Neutrophil (primary cell): ENCODE measurements around the gene PAK4.
A peak's percentile ranks its signal among the peaks of the same experiment; 100 is the strongest.
"Not testable (repeated sequence)": the region's sequence is repeated elsewhere in the genome, so short reads cannot be mapped to it uniquely, and the experiment has no call there.

ENCODE experiments used
- H3K27ac ChIP-seq: fragments of 200-600 bp; sonication (generic); 2 replicates; pipeline ENCODE4 v1.5.1; 2016; ENCODE audit warnings: mild to moderate bottlenecking, moderate library complexity
- H3K27me3 ChIP-seq: fragments of 200-600 bp; sonication (generic); 2 replicates; pipeline ENCODE4 v1.6.0; 2016; ENCODE audit warnings: mild to moderate bottlenecking
- H3K36me3 ChIP-seq: fragments of 200-600 bp; sonication (generic); 2 replicates; pipeline ENCODE4 v1.5.1; 2017
- H3K4me1 ChIP-seq, 2 experiments: fragments of 200-600 bp in 1 of 2; sonication (generic) in 1 of 2; 1 replicate in 1 of 2; 2 replicates in 1 of 2; pipeline versions ENCODE4 v1.5.1 to v1.6.1; 2013 to 2016; ENCODE audit warnings: low read depth in 1 of 2, low read length in 1 of 2, mild to moderate bottlenecking in 1 of 2, moderate library complexity in 1 of 2; ENCODE audit not compliant: control insufficient read depth in 1 of 2, insufficient read depth in 1 of 2
- H3K4me3 ChIP-seq, 2 experiments: fragments of 200-600 bp in 1 of 2; sonication (generic) in 1 of 2; 1 replicate in 1 of 2; 2 replicates in 1 of 2; pipeline ENCODE4 v1.5.1; 2013 to 2016; ENCODE audit warnings: low read depth in 1 of 2, low read length in 1 of 2, mild to moderate bottlenecking in 1 of 2, moderate library complexity in 1 of 2
- H3K9me3 ChIP-seq: fragments of 200-600 bp; sonication (generic); 2 replicates; pipeline ENCODE4 v1.5.1; 2016
- CTCF ChIP-seq: fragments of 200-600 bp; sonication (generic); IDR thresholded peaks from 2 replicates; pipeline ENCODE4 v1.5.1; 2016; ENCODE audit warnings: antibody characterized with exemption

The PAK4 gene

GRCh38 chr19:39208175-39208795, 82.7 kb downstream of the PAK4 start:
- H3K27ac ChIP-seq: no peak overlapping the region
- H3K36me3 ChIP-seq: no peaks in the 10 kb centered on the region
- H3K4me1 ChIP-seq: no peaks in the 10 kb centered on the region
- no peak for TF ChIP-seq CTCF
- peaks cover 26% of the 10 kb centered on the region for H3K27me3 ChIP-seq
- no peak overlapping the region for H3K4me3 ChIP-seq
- no peaks in the 10 kb centered on the region for H3K9me3 ChIP-seq

GRCh38 chr19:39209196-39209595, 83.6 kb downstream of the PAK4 start:
- no peak for TF ChIP-seq CTCF

DNA sequence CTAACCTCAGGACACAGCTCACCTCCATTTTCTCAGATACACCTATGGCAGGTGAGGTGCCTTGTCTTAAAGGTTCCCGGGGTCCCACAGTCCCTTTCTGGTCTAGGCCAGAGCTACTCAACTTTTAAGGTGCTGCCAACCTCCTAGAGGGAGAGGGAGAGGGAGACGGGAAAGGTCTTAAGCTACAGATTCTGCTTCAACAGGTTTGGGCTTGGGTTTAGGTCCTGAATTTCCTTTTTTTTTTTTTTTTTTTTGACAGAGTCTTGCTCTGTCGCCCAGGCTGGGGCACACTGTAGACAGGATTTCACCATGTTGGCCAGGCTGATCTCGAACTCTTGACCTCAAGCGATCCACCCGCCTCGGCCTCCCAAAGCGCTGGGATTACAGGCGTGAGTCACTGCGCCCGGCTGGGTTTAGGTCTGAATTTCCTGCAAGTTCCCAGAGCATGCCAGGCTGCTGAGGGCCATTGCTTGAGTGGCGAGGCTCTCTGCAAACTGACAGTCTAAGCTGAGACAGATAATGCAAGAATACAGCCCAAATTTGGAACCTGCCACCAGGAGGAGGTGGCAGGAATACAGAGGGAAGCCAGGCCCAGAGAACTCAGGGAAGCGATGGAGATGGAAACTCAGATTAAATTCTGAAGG, 86.3 kb downstream of the PAK4 start:
- H3K27ac ChIP-seq: no peak overlapping the region
- TF ChIP-seq CTCF: no peak
- peaks cover 3% of the 10 kb centered on the region for H3K27me3 ChIP-seq
- no peaks in the 10 kb centered on the region for H3K4me1 ChIP-seq
- no peaks in the 10 kb centered on the region for H3K36me3 ChIP-seq
- no peak overlapping the region for H3K4me3 ChIP-seq
- H3K9me3 ChIP-seq: no peaks in the 10 kb centered on the region

More at GRCh38 chr19:39209196-39209595, 83.6 kb downstream of the PAK4 start:
- H3K4me1 ChIP-seq: no peaks in the 10 kb centered on the region
- no peak overlapping the region for H3K4me3 ChIP-seq
- no peaks in the 10 kb centered on the region for H3K36me3 ChIP-seq
- no peak overlapping the region for H3K27ac ChIP-seq
- H3K9me3 ChIP-seq: no peaks in the 10 kb centered on the region
- H3K27me3 ChIP-seq: peaks cover 17% of the 10 kb centered on the region

DNA sequence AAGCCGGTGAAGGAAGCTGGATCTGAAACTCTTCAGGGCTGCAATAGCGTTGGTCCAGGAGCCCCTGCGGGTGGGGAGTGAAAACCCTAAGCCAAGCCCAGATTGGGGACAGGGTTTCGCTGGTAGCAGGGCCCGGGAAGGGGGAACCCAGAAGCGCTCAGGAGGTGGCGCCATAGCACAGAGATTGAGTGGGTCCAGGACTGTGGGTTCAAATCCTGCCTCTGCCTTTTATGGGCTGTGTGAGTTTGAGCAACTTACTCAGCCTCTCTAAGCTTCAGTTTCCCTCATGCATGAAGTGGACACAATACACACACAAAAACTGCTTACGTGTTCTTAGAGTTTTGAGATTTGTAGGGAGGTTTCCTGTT, 86.8 kb downstream of the PAK4 start:
- Histone ChIP-seq H3K27ac (no peak overlapping the region), H3K36me3 (no peaks in the 10 kb centered on the region), H3K4me1 (no peaks in the 10 kb centered on the region), H3K27me3 (peaks cover 3% of the 10 kb centered on the region), H3K9me3 (no peaks in the 10 kb centered on the region), H3K4me3 (no peak overlapping the region)
- peak; percentile 55 for TF ChIP-seq CTCF

DNA sequence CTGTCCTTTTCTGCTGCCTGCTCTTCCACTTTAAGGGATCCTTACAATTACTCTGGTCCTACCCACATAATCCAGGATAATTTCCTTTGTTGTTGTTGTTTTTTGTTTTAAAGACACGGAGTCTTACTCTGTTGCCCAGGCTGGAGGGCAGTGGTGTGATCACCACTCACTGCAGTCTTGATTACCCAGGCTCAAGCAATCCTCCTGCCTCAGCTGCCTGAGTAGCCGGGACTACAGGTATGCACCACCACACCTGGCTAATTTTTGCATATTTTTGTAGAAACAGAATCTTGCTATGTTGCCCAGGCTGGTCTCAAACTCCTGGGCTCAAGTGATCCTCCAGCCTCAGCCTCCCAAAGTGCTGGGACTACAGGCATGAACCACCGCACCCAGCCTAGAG, 89.7 kb downstream of the PAK4 start:
- H3K27me3 ChIP-seq, H3K4me1 ChIP-seq, H3K36me3 ChIP-seq, H3K9me3 ChIP-seq, H3K4me3 ChIP-seq, H3K27ac ChIP-seq: not testable (repeated sequence)

DNA sequence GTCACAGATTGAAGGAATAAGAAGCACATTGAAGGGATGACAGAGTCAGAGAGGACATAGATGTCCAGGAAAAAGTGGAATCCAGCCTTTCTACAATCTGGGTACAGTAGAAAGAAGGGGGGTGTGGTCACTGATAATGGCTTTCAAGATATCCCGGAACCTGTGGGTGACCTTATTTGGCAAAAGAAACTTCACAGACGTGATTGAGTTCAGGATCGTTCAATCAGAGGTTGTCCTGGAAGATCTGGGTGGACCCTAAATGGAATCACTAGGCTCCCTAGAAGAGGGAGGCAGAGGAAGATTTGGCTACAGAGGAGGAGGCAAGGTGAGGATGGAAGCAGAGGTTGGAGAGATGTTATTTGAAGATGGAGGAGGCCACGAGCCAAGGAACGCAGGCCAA, 91.5 kb downstream of the PAK4 start:
- Histone ChIP-seq H3K4me1 (no peaks in the 10 kb centered on the region), H3K9me3 (no peaks in the 10 kb centered on the region), H3K4me3 (no peak overlapping the region), H3K27ac (no peak overlapping the region), H3K27me3 (peaks cover 3% of the 10 kb centered on the region), H3K36me3 (no peaks in the 10 kb centered on the region)
- no peak for TF ChIP-seq CTCF
